HG02885 (cell line): Measurements from ENCODE around the gene DNM1.

Experiments used
- ATAC-seq: cut with Tn5 transposase; IDR thresholded peaks from one replicate; pipeline ENCODE4 v1.9.1; 2021; ENCODE audit warnings: mild to moderate bottlenecking; ENCODE audit not compliant: unreplicated experiment, poor library complexity

Gene DNM1

DNA sequence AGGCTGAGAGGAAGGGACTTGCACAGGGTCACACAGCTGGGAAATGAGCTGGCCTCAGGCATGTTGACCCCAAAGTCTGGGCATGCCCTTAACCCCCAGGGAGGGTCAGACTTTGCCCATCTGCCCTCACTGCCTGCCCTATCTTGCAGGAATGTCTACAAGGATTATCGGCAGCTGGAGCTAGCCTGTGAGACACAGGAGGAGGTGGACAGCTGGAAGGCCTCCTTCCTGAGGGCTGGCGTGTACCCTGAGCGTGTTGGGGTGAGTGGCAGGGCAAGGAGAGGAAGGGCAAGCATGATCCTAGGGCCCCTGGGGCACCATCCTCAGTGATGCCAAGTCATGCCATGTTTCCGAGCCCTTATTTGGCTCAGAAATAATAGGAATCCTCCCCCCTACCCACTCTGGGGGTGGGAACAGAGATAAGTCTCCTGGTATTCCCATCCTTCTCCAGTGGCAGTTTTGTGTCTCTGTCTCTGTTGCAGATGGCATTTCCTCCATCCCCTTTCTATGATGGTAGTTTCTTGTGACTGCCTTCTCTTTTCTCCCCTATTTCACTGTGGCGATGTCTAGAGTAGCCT lies 44.1 kb downstream of the DNM1 start:
- no peak for ATAC-seq

DNA sequence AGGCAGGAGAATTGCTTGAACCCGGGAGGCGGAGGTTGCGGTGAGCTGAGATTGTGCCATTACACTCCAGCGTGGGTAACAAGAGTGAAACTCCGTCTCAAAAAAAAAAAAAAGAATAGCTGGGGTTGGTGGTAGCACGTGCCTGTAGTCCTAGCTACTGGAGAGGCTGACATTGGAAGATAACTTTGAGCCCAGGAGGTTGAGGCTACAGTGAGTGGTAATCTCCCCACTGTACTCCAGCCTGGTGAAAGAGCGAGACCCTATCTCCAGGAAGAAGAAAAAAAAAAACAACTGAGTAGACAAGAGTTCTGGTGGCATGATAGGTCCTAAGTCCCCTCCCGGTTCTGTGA lies 46.4 kb downstream of the DNM1 start:
- no peak for ATAC-seq

GRCh38 chr9:128249908-128250838 lies 47.0 kb downstream of the DNM1 start:
- ATAC-seq = peak; percentile 81

DNA sequence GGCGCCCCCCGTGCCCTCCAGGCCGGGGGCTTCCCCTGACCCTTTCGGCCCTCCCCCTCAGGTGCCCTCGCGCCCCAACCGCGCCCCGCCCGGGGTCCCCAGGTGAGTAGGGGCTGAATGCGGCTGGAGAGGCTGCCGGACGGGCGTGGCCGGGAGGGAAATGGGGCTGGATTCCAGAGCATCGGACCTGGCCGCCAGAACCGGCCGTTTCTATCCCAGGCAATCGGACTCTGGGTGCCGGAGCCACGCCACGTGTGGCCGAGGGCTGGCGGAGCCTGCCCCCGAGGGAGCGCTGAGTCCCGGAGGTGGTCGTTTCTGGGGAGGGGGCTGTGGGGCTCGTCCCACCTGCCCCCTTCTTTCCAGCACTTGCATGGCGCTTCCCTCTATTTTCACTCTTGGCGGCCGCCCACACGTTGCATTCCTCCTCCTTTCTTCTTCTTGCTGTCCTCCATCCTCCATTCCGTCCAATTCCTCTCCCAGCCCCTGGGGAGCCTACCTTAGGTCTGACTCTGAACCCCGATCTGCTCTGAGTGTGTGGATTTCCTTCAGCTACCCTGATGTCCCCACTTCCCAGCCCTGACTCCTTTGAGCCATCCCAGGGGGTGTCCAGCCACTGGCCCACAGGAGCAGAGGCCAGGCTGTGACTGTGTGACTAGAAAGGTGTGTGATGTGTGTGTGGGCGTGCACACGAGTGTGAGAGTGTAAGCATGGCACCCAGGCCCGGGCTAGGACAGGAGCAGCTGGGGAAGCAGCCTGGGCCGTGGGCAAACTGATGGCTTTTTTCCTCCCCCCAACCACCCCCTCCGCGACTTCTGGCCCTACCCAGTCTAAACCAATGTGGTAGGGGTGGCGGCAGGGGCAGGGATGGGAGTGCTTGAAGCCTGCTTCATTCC lies 47.9 kb downstream of the DNM1 start:
- peak; percentile 24 for ATAC-seq

DNA sequence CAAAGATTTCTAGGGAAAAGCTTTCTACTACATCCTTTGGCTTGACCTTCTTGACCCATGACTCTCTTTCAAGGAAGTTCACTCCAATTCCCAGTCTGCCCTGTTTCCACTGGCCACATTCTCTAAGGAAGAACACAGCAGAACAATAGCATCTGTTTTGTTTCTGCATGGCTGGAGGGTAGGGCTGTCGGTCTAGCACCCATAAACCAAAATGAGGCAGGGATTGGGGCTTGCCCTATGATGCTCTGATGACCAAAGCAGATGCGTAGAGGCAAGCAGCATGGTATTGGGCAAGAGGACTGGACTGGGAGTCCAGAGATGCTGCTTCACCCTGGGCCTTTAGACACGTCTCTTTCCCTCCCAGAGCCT lies 48.5 kb downstream of the DNM1 start:
- ATAC-seq = no peak

DNA sequence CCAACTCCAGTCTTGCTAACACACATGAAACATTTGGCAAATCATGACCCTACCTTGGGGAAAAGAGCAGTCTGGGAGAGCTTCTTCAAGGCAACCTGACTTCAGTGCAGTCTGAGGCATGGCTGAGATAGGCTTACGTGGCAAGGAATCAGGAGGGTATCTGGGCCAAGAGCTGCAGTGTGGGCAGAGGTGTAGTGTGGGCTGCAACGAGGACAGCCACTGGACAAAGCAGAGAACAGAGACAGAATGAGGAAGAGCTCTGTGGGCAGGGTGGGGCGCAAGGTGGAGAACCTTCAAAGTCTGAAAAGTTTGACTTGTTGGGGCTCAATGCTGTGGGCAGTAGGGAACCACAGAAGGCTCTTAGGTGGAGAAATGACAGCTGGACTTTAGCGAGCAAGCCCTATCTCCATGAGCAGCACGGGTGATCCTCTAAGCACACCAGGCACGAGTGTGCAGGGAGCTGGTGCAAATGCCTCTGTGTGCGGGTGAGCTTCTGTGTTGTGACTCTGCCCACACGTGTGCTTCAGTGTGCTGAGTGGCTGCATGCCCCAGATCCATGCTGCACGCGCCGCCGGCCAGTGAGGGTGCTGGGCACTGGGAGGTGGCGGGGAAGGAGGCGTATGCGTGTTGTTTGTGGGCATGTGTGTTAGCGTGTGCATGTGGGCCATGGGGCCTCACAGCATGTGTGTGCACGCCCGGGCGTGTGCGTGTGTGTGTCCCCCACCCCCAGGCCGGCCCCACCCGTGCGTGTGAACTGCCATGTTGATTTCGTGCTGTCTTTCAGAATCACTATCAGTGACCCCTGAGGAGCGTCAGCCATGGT lies 49.3 kb downstream of the DNM1 start:
- ATAC-seq = no peak

DNA sequence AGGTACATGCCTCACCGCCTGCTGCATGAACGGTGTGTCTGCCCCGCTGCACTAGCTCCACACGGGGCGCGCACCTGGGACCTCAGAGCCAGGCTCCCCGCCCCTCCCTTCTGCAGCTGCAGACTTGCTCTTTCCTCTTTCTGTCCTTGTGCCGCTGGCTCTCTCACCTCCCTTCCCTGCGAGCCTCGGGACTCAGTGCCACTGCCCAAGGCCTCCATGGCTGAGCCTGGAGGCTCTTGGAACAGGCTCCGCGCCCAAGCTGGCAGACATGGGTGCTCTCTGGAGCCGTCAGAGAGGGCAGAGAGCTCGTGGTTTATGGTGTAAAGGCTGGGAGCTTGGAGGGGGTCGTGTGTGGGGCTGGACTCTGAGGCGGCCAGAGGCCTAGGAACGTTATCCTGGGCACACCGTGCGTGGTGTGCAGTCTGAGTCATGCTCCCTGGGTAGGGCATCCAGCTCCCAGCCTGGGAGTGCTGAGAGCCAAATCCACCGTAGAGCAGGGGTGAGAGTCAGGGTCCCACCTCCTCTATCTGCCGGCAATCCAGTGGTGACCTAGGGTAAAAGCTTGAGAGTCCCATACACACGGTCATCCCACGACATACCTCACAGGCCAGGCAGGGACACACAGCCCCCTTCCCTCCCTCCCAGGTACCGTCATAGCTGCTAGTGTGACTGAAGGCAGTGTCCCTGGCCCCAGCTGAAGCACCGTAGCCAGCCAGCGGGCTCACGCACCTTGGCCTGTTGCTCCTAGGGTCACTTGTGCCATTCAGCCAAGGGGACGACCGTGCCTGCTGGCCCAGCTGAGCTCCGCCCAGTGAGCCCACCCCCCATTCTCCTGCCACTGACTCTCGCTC lies 50.2 kb downstream of the DNM1 start:
- ATAC-seq = no peak

DNA sequence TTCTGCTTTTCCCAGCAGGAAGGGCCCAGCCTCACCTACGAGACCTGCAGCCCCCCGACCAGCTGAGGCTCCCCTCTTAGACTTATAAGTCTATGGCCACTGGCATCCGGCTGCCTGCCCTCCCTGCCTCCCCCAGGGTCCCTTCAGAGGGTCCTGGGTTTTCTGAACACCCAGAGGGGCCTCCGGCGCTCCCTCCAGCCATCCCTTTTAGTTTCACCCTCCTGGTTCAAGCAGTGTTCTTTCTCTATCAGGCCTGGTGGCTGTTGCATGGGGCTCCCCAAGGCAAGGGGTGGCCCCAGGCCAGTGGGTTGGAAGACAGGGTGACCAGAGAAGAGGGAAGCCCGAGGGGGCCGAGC lies 50.8 kb downstream of the DNM1 start:
- ATAC-seq = no peak

DNA sequence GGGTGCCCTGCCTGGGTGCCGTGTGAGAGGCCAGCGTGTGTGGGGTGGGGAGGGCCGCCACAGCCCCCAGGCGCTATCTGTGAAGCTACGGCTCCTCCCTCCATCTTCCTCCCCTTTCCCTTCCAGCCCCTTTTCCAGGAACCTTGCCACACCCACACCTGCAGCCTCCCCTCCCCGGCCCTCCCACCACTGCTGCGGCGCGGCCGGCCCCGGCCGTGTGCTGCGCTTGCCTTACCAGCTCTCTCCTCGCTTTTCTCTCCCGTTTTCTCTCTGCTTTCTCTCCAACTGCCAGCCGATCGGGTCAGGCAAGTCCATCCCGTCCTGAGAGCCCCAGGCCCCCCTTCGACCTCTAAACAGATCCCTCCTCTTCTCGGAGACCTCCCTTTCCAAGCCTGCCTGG lies 51.2 kb downstream of the DNM1 start:
- ATAC-seq = no peak

DNA sequence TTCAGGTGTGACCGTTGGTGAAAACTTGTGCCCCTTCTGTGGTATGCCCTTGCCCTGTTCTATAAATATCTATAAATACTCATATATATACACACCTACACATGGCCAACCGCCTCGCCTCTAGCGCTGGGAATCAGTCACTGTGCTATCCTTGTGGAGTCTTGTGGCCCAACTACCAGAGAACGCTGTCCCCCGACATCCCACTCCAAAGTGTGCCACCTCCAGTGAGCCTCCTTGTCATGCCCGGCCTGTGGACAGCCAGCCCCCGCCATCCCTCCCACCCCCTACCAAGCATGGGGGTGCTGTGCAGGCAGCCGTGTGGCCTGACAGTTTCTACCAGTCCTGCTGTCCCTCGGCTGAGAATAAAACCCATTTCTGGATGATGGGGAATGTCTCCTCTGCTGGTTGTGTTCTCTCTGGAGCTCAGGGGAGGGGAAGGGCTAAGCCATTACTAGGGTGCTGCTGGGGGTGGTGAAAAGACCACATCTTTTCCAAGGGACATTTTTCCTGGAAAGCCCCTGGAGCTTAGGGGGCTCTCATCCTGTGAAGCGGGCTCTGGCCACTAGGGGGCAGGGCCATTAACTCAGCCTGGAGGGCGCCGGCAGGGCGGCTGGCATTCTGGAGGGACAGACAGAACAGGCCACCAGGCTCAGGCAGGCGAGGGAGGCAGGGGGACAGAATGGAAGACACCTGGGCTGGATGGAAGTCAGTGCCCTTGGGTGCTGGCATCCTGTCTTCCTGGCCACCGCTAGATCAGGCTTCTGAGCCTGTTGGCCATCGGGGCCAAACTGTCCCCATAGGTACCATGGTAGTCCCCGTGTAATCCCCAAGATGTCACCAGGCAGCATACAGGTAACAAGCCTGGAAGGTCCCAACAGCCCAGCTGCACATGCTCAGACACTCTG lies 51.9 kb downstream of the DNM1 start:
- ATAC-seq = no peak

DNA sequence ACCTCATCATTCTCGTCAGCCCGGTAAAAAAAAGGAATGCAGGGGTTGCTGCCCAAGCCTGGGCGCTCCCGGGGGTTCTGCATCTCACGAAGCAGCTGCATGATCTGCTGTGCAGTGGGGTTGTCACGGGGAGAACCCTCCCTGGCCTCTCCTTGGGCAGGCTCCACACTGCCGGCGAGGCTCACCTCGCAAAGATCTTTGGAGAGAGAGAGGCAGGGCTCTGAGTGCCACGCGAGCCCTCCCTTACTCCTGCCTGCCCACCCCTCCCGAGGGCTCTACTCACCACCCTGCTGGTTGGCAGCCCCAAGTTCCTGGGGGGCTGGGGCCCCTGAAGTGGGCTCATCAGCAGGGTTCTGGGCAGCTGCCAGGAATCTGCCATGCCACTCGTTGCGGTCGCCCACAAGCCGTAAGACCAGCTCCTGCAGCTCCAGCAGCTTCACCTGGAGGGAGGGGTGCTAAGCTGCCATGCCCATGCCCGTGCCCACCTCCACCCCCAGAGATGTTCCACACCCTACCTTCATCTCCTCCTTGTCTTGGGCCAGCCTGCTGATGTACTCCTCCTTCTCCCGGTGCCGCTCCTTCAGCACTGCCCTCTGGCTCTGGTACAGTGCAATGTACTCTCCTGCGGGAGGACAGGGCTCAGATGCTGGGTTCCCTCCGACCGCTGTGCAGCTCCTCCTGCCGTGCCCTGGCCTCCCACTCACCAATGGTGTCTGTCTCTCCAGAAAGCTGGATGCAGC lies 54.1 kb downstream of the DNM1 start:
- ATAC-seq = no peak

- no peak for ATAC-seq
These were observed 54.7 kb downstream of the DNM1 start for GRCh38 chr9:128257907-128258306.

DNA sequence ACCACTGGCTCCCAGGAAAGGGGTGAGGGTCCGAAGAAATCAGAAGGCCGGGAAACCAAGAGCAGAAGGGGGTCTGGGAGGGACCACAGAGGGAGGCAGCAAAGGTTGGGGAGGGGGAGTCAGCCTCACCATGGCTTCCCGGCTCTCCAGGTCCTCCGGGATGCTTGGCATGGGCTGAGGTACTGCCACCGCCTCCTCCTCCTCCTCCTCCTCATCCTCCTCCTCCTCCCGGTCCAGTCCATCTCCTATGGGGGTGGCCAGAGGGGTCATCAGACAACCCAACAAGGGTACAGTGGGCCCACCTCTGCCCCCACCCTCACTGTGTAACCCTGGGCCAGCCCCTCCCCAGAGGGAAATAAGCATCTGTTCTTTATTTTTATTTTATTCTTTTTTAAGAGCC lies 55.1 kb downstream of the DNM1 start:
- no peak for ATAC-seq

DNA sequence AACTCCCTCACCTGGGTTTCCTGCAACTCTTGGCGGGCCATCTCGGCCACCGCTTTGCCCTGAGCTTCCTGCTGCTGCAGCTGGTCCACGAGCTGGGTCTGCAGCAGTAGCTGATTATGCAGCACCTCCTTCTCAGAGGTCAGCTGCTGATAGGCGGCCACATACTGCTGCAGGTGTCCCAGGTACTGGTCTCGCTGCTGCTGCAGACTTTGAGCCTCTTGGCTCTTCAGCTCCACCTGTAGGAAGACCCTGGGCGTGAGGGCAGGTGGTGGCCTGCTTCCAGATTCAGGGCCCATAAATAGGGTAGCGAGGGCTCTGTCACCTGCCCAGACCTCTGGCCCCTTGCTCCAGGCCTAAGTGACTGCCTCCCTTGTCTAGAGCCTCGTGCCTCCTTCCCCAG lies 56.0 kb downstream of the DNM1 start:
- ATAC-seq = no peak

- no peak for ATAC-seq
These were observed 57.2 kb downstream of the DNM1 start for GRCh38 chr9:128260340-128260739.

DNA sequence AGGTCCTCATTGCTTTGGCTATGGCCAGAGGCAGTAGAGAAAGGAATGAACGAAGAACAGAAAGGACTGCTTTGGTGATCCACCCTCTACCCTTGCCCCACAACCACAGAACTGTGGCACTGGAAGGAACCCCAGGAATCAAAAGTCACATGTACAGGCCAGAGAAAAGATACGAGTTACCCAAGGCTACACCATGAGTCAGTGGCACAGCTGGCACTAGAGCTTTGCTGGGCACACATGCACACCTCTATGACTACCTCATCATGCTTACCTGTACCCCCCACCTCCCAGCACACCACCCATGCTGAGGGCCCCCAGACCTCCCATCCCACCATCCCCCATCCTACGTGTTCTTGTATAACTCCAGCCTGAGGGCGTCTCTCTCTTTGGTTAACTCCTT lies 59.5 kb downstream of the DNM1 start:
- no peak for ATAC-seq

DNA sequence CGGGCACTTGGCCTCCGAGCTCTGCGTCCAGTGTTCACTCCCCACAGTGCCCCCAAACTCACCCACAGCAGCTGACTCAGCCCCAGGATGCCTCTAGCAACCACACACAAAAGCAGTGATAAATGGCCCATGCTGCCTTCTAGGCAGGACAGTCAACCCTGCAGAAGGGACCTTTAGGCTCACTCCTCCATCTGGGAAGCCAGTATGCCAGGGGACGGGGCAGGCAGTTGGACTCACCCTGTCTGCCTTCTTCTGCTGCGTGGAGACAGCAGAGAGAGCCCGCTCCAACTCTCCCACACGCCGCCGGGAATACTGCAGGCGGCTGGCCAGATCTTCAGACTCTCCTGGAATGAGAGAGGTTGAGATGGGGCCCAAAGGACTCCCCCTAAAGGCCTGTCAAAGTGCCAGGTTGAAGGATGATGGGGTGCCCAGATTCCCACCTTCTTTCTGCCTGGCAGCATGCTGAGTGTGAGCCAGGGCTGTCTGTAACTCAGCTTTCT lies 62.2 kb downstream of the DNM1 start:
- ATAC-seq = no peak
